HG02678 (cell line): ENCODE data around the gene LRMDA.
"Not testable (repeated sequence)": the region's sequence is repeated elsewhere in the genome, so short reads cannot be mapped to it uniquely, and the experiment has no call there.

ENCODE experiments used
- ATAC-seq: cut with Tn5 transposase; IDR thresholded peaks from one replicate; pipeline ENCODE4 v1.9.1; 2021; ENCODE audit warnings: mild to moderate bottlenecking, moderate library complexity; ENCODE audit not compliant: unreplicated experiment

The LRMDA gene

DNA sequence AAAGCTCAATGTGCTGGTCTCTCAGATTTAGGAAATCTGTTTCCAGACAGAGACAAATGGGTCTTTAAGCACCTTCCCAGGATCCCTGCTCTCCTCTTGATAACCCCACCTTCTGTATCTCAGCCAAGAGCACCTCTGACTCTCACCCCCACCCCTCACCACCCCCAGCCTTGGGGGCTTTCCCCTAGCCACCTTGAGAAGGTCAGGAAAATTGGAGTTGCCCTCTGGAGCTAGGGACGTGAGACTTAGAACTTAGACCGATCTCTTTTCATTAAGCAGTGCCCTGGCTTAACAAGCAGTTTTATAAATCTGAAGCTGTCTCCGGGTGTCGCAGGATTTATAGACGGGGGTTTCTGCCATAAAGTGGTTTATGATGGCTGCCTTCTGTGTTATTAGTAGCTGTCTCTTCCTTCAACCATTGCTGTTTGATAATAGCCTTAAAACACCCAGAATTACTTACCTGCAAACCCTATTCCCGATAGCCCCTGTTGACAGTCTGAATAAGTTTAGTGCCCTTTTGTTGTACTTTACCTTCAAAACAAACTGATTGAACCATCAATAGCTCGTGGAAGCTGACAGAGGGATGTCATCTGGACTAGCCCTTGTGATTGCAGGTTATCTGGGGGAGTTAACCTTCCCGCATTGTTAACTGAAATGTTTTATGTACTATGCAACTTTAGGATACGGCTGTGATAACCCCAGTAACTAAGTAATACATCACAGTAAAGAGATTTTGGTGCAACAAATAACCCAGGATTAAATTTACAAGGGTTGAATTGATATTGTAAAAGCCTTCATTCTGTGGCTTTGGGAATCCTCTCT is 621.5 kb downstream of the LRMDA start:
- ATAC-seq, result no peak

DNA sequence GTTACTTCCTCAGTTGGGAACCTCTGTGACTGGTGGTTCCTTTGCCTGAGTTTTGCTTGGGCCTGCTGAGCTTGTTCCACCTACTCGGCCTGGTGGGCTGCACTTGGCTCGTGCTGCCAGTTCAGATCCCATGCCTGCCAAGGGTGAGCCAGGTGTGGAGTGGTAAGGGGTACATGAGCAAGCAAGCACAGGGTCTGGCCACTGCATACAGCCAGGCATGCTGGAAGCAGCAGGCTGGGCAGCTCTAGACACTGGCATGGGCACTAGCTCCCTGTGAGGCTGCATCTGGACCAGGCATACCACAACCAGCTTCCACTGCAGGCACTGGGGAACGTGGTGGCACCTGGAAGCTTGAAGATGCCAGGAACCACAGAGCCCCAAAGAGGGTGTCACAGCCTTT is 624.0 kb downstream of the LRMDA start:
- ATAC-seq, result no peak

DNA sequence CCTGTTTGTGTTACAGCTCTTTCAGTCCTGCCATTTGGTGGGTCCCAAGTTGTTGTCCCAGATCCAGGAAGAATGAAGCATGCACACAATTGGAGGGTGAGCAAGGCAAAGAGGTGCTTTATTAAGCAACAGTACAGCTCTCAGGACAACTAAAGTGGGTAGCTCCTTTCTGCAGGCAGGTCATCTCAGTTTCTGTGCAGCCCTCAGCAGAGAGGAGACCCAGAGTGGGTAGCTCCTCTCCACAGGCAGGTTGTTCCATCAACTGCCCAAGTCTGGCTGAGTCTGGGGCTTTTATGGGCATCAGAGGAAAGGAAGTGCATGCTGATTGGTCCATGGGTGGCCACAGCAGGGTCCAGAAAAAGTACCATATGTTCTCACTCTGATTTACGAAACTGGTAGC is 624.5 kb downstream of the LRMDA start:
- no peak for ATAC-seq

DNA sequence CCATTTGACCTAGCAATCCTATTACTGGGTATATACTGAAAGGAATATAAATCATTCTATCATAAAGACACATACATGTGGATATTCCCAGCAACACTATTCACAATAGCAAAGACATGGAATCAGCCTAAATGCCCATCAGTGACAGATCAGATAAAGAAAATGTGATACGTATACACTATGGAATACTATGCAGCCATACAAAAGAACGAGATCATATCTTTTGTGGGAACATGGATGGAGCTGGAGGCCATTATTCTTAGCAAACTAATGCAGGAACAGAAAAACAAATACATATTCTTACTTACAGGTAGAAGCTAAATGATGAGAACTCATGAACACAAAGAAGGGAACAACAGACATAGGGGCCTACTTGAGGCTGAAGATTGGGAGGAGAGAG is 629.6 kb downstream of the LRMDA start:
- ATAC-seq, result not testable (repeated sequence)

DNA sequence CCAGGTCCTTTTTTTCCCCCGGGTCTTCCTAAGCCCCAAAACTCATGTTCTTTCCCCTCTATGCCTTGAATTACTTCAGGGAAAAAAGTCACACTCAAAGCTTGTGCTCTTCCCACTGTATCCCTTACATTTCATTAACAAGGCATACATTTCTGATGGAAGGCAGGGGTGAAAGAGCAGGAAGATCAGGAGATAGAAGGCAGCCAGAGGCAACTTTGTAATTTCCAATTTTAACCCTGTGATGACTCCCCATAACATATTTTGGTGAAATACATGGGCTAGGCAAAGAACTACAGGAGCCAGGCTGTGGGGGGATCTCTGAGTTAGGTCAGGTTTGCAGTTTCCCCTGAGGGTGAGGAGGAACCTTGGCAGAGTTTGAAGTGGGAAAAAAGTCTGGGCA is 635.0 kb downstream of the LRMDA start:
- no peak for ATAC-seq

DNA sequence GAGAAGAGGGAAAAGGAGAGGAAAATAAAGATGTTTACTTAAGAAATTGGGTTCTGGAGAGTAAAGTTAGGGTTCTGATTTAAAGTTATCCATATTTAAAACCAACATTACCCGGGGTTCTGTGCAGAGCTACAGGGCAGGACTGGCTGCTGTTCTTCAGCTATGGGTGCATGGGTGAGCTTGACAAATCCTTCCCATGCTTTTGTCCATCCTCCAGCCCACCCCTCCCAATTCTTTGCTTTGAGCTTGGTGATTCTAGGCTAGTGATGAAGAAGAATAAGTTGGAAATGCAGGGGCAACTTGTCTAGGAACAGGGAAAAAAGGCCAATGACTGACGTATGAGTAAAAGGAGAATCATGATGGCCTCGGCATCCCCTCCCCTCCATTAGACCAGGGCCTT is 636.0 kb downstream of the LRMDA start:
- no peak for ATAC-seq

DNA sequence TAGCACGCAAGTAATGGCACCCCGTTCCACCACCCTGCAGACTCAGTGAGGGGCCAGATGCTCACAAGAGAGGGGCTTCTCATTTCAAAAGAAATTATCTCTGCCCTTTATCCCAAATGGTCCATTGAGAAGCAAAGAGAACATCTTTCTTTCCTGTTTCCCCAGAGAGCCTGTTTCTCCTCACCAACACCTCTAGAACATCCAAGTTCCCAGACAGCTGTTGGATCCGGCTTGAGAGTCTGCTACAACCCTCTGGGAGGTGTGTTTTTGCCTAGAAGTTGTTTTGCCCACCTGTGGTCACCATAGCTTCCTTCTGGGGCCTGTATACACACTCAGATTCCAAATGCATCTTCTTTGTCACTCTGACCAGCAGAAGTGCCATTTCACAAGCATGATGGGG is 637.4 kb downstream of the LRMDA start:
- ATAC-seq, result no peak

DNA sequence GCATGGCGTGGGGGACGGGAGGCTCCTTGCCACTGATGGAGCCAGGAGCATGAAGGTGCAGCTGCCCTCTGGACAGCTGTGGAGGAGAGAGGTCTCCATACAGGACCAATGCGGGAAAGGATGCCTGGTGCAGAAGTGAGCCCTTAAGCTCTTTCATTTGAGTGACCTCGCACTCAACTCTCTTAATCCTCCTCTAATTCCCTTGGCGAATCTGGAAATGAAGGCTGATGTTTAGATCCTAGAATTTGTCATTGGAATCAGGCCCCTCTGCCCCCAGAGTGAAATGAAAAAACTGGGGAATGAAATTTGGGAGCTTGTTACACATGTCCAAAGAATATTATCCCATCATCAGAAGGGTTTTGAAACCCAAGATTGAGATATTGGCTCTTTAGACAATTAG is 639.5 kb downstream of the LRMDA start:
- no peak for ATAC-seq

DNA sequence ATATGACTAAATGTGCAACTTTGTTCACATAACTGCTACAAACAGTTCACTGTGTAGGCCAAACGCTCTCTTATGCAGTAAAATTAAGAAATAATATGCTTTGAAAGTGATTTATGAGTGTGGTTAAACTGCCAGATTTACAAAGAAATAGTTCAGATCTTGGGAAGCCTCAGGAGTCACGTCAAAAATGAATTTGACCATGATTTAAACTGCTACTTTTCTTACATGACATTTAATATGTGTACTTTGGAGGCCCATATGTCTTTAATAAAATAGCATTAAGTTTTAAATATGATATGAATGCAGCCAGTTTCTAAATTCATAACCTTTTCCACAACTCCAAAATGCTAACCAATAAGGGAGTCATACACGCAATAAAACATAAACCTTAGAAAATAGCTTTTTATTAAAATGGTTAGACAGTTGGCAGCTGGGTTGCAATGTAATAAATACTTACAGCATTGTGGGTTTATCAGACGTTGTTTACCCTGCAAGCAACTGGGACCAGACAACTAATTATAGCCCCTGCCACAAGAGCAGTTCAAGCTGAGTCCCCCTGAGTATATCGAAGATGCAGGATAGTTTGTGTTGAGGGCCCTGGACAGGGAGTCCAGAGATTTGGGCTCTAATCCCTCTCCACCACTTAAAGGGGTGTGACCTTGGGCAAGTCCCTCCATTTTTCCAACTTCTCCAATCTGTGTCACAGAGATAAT is 640.4 kb downstream of the LRMDA start:
- no peak for ATAC-seq

DNA sequence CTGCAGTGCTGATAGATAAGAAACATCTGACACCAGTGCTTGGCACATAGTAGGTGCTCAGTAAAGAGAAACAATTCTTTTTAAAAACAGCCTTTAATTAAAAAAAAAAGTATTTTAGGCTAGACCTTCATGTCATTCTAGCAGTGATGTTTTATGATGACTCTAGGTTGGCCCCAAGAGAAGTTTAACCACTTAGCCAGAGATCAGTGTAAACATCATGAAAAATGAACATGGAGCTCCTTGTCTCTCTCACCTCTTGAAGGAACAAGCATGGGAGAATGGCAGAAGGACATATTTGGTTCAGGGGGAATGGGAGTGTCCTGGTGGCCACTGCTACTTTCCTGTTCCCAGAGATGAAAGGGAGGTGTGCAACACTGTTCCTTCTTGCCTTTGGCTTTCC is 641.0 kb downstream of the LRMDA start:
- no peak for ATAC-seq

DNA sequence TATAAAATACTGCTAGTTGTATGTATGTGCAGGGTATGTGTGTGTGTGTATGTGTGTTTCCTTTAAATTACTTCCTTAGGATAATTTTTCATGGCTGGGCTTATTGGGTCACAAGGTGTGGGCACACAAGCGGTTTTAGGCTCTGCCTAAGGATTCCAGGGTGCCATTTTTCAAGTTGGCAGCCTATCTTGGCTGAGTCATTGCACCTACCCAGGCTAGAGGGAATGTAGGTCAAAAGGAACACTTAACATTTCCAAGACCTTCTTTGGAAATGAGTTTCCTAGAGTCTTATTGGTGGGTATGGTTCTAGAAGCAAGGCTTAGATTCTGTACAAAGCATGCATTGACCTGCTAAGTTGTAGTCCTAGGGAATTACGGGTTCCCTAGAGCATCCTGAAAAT is 642.1 kb downstream of the LRMDA start:
- no peak for ATAC-seq

DNA sequence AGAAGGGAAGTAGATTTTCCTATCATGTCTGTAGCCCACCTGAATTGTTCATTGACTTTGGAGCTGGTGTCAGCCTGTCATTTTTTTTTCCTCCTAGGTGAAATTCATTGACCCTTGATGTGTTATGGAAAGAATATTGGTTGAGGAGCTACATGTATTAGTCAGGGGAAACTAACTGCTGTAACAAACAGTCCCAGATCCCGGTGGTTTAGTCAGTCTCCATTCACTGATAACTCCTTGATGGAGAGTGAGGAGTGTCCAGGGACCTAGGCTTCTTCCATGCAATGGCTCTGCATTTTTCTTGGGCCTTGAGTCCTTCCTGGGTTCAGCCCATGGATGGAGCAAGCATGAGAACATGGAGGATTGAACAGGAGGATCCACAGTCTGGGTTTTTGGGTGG is 643.2 kb downstream of the LRMDA start:
- no peak for ATAC-seq

DNA sequence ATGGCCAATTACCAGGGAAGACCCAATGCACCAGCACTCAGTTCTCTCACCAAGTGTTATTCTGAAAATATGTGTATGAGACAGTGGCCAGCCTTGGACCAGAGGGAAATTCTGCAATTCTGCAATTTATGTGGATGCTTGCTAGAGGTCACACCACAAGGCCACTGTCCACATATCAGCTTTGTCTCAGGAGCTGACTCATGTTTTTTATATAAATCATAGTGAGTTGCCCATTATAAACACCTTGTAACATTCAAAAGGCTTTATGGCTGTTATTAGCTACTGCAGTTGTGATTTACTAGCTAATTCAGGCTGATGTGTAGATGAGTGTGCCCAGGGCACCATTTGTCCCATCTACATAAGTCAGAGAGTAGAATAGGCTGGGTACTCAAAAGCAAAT is 649.0 kb downstream of the LRMDA start:
- ATAC-seq, result no peak

DNA sequence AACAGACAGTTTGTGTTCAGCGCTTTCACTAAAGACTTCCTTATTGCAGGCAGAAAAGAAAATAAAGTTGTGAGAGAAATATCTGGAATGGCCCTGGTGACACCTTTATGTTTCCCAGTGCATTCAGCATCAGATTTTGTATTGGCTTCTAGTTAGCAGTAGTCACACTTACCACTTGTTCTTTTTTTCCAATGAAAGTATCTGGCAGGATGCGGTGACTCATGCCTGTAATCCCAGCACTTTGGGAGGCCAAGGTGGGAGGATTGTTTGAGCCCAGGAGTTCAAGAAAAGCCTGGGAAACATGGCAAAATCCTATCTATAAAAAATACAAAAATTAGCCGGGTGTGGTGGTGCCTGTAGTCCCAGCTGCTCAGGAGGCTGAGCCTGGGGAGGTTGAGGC is 649.6 kb downstream of the LRMDA start:
- ATAC-seq, result no peak

DNA sequence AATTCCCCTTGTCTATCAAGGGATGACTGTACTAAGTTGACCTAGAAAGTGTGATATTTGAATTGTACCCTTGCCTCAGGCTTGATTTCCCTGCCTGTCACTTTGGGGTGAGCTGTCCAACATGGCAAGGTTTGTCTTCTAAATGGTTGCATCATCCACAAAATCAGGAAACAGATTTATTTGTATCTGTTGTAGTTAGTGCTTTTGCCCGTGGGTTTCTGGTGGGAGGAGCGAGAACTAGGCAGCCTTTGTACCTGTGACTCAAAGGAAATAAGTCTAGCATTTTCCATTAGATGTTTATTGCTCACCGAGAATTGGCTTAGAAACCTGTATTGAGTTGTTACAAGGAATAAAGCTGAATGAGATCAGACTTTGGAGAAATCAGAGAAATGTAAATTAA is 650.8 kb downstream of the LRMDA start:
- ATAC-seq, result no peak

DNA sequence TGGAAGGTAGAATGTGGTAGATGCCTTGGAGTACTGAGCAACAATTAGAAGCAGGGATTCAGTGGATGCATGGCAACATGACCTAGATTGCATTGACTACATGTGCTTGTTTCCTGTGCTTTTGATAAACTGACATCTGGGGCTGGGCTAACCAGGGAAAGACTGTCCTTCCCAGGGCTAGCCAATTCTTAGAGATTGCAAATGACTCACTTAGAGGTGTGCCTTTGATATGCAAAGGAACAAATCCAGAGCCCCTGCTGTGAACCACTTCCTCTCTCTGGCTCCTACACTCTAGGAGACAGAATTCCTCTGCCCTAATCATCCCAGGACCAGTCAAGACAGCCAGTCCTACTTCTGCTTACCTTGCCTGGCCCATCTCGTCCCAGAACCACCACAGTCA is 651.5 kb downstream of the LRMDA start:
- ATAC-seq, result no peak

DNA sequence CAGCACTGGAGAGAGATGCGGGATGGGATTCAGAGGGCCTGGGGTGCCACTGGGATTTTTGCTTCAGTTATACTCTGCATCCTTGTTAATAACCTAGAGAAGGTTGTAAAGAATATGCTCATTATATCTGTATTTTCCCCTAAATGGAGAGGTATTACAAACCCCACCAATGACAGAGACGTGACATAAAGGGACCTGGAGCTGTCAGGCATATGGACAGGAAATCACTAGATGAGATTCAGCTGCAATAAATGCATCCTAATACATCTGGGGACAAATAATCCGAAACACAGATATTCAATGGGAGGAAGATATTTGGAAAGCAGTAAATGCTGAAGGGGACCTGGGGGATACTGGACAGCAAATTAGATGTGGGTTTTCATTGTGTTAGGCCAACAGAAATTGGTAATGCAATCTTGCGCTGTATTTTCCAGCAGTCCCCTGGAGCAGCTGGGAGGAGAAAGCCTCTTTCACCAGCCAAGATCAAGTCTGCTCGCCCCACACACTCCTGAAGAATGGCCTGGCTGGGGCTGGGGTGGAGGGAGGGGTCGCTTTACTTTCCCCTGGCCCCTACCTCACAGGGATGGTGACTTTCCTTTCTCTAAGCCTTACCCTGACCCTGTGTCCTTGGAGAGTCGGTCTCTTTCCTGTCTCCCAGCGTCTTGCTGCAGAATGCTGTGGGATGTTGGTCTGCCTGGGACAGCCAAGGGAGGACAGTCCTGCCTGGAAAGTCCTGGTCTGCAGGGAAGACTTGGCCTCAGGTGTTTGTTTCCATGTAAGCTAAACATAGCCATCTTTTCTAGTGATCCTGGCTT is 653.8 kb downstream of the LRMDA start:
- ATAC-seq, result no peak

DNA sequence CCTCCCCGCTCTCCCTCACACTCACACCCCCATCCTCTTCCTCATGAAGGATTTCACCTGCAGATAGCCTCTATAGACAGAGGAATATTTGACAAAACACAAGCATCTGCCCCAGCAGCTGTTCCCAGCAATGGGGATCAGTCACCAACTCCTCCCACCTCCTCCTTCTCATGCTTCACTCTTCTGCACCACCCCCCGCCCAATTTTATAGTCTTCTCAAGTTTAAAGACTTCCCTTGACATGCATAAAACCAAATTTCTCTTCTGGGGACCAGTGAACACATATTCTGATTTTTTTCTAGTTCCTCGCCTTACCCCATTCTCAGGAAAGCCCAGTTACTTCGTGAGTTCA is 654.4 kb downstream of the LRMDA start:
- no peak for ATAC-seq

DNA sequence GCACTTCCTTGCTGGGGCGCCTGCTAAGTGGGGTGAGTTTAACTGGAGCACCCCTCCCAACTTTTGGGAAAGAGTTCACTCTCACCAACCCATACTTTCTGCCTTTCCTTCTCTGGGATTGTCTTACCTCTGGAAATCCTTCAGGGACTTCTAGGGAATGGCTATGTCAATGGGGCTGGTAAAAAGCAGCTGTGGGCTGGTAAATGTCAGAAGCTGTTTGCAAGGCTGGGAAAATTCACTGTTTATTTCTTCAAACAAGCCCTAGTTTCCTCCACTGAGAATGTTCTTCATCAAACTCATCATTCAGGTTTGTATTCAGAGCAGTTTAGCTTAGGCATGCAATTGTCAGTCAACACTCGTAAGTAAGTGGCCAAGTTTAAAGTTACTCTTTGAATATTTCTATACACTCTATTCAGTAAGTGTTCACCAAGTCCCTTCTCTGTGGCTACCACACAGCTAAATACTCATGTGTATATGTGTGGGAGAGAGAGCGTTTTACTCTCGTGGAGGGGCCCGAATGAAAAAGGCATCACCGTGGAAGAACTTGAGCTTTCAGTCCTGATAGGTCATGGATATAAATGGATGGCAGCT is 654.8 kb downstream of the LRMDA start:
- ATAC-seq, result no peak

DNA sequence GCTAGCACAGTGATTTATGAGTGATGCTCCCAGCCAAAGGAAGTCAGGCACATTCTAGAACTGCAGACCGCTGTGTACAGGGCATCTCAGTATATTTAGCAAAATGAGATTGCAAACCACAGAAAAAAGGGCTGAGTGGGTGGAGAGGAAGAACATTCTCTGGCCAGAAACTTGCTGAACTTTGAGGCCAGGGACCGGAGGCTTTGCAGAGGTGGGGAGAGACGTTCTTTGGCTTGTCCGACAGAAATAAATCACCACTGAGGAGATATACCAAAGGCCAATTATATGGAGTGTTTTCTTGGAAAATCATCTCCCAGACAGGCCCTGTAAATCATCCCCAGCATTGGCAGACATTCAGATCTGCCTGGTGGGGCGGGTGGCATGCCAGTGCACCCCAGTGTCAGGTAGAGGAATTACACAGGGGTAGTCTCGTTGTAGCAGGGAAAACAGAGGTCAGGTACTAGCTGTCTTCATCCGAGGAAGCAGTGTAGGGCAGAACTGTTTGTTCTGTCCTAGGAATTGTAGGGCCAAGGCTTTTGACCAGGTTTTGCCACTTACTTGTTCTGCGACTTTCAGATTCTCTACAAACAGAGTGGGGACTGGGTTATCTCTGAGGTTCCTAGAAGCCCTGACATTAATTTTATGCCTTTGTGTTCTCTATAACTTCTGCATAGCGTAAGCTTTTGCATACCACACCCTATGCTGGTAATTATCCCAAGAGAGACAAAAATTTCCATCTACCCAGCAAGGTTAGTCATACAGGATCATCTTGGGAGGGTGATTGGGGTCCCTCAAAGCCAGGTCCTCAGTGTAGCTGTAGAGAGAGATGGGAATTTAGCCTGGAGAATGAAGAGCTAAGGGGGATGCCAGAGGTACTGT is 655.6 kb downstream of the LRMDA start:
- ATAC-seq, result no peak
